Left ventricle myocardium inferior (tissue), 1 donor: ENCODE measurements around the gene ADH4. TPM values are rescaled to one million over a fixed set of nuclear protein-coding genes. Genes with fewer than 3 reads are reported as not detected.

Experiments
- DNase-seq: peaks from one replicate; pipeline ENCODE4 v3.0.0-alpha.2; 2020
- H3K27ac ChIP-seq: fragments of 200-600 bp; replicated peaks from 2 replicates; pipeline ENCODE4 v1.8.0; 2021
- H3K27me3 ChIP-seq: fragments of 200-600 bp; 2 replicates; pipeline ENCODE4 v1.8.0; 2021; ENCODE audit warnings: low read depth
- H3K36me3 ChIP-seq: fragments of 200-600 bp; 2 replicates; pipeline ENCODE4 v1.8.0; 2021
- H3K4me1 ChIP-seq: fragments of 200-600 bp; 2 replicates; pipeline ENCODE4 v1.8.0; 2021
- H3K4me3 ChIP-seq: fragments of 200-600 bp; 2 replicates; pipeline ENCODE4 v1.8.0; 2021; ENCODE audit warnings: mild to moderate bottlenecking, moderate library complexity
- H3K9me3 ChIP-seq: fragments of 200-600 bp; replicated peaks from 2 replicates; pipeline ENCODE4 v1.8.0; 2021
- CTCF ChIP-seq: fragments of 200-600 bp; IDR thresholded peaks from 2 replicates; pipeline ENCODE4 v1.8.0; 2021; ENCODE audit warnings: antibody characterized with exemption, mild to moderate bottlenecking, borderline replicate concordance
- intact Hi-C: fragments of 100-400 bp; cut with micrococcal nuclease; formaldehyde crosslinking; loops from one replicate; pipeline ENCODE4 v1.11.0; 2022
- total RNA-seq: library from RNA; stranded (reverse); fragmentation: NEBNext Ultra II Directional; extraction: Animal tissue kit (Norgen Biotek cat#: 25700); gene quantifications from one replicate; pipeline ENCODE4 v1.2.1, GENCODE V29; 2021
- donor health status: DM: no; HTN: yes; CAD: no; lungs with severe emphysema.

The ADH4 gene
- total RNA-seq, 1 donor from 2014 or later: not detected

GRCh38 chr4:99135541-99136162, 8.4 kb downstream of the ADH4 start:
- no peak for DNase-seq
- intact Hi-C loops: no loop called here
- Histone ChIP-seq H3K4me3 (no peak overlapping the region), H3K4me1 (no peaks in the 10 kb centered on the region), H3K36me3 (no peaks in the 10 kb centered on the region), H3K27ac (no peak overlapping the region), H3K27me3 (no peaks in the 10 kb centered on the region), H3K9me3 (no peaks in the 10 kb centered on the region)
- TF ChIP-seq CTCF: no peak

- no peak for TF ChIP-seq CTCF
- Histone ChIP-seq H3K27me3 (no peaks in the 10 kb centered on the region), H3K9me3 (no peaks in the 10 kb centered on the region), H3K36me3 (no peaks in the 10 kb centered on the region), H3K4me3 (no peak overlapping the region), H3K4me1 (no peaks in the 10 kb centered on the region), H3K27ac (no peak overlapping the region)
- DNase-seq: no peak
- intact Hi-C loops: no loop called here
Measured at GRCh38 chr4:99134586-99134985, 9.5 kb downstream of the ADH4 start.

GRCh38 chr4:99131378-99131777, 12.7 kb downstream of the ADH4 start:
- TF ChIP-seq CTCF: no peak
- H3K27me3 ChIP-seq: no peaks in the 10 kb centered on the region
- no peak overlapping the region for H3K4me3 ChIP-seq
- H3K9me3 ChIP-seq: no peaks in the 10 kb centered on the region
- H3K27ac ChIP-seq: no peak overlapping the region
- intact Hi-C loops: no loop called here
- H3K36me3 ChIP-seq: no peaks in the 10 kb centered on the region
- DNase-seq: no peak
- no peaks in the 10 kb centered on the region for H3K4me1 ChIP-seq

GRCh38 chr4:99126376-99126775, 17.7 kb downstream of the ADH4 start:
- intact Hi-C loops: no loop called here
- no peak for DNase-seq

GRCh38 chr4:99121008-99121407, 23.1 kb downstream of the ADH4 start:
- no peak for TF ChIP-seq CTCF
- Histone ChIP-seq H3K9me3 (no peaks in the 10 kb centered on the region), H3K27ac (no peak overlapping the region), H3K4me3 (no peak overlapping the region), H3K36me3 (no peaks in the 10 kb centered on the region), H3K4me1 (peaks cover 4% of the 10 kb centered on the region), H3K27me3 (no peaks in the 10 kb centered on the region)
- DNase-seq: no peak
- intact Hi-C loops: no loop called here

More at GRCh38 chr4:99126376-99126775, 17.7 kb downstream of the ADH4 start:
- H3K4me1 ChIP-seq: no peaks in the 10 kb centered on the region
- TF ChIP-seq CTCF: no peak
- H3K36me3 ChIP-seq: no peaks in the 10 kb centered on the region
- no peak overlapping the region for H3K27ac ChIP-seq
- no peaks in the 10 kb centered on the region for H3K27me3 ChIP-seq
- no peaks in the 10 kb centered on the region for H3K9me3 ChIP-seq
- H3K4me3 ChIP-seq: no peak overlapping the region
